GM19025 (cell line): Measurements from ENCODE around the gene GRB14.
"Not testable (repeated sequence)": the region's sequence is repeated elsewhere in the genome, so short reads cannot be mapped to it uniquely, and the experiment has no call there.

Experiments
- ATAC-seq: cut with Tn5 transposase; IDR thresholded peaks from one replicate; pipeline ENCODE4 v1.9.1; 2021; ENCODE audit warnings: mild to moderate bottlenecking, low read depth, moderate library complexity; ENCODE audit not compliant: unreplicated experiment

The GRB14 gene

DNA sequence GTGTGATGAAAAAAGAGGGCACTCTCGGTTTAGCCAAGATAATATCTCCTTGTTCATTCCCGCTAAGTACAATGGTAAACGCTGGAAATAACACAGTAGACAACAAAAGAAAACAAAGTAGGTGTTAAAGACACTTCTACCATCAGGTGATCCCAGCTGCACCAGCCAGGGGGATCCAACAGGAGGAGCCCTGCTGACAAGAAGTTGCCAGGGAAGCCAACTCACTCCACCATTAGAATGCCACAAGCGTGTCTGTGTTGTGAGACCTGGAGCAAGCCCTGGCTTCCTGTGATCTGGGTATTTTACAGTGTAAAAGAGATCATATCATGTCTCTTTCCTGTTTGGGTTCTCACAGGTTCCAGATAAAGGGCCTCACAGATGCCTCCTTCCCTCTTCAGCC is 117.0 kb downstream of the GRB14 start:
- no peak for ATAC-seq

DNA sequence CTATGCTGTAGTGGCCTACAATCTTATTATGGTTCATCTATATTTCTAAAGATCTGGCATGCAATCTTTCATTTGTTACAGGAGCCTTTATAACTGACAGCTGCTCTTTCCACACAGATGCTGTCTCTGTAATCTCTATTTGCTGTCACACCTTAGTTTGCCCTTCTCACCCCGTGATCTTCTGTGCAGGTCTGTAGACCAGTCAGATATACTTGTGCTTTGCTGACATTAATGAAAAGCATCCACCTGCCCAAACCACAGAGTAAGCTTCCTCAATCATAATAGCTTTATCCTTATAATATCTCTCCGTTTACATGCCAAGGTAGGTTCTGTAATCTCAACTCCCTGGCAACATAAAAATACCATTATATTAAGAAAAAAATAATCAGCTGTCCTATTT is 122.4 kb downstream of the GRB14 start:
- ATAC-seq: no peak

GRCh38 chr2:164496881-164497280 is 124.4 kb downstream of the GRB14 start:
- no peak for ATAC-seq

DNA sequence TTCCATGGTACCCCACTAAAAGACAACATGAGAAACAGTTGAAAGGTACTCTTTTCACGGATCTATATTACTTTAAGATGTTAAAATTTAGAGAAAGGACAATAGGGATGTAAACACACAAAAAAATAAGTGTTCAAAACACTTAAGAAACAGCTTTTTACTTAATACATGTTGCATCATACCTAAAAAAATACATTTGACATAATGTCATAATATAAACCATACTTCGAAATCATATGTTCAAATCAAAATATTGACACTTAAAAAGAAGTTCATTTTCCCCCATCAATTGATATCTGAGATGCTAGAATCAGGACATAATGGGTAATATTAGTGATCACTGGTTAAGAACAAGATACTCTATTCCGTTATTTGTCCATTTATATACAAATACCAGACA is 124.9 kb downstream of the GRB14 start:
- no peak for ATAC-seq

- no peak for ATAC-seq
Measured at GRCh38 chr2:164495491-164496223, 125.6 kb downstream of the GRB14 start.

GRCh38 chr2:164485541-164485940 is 135.7 kb downstream of the GRB14 start:
- ATAC-seq: no peak

- no peak for ATAC-seq
Measured at GRCh38 chr2:164479460-164479859, 141.8 kb downstream of the GRB14 start.

GRCh38 chr2:164478205-164478604 is 143.1 kb downstream of the GRB14 start:
- ATAC-seq: no peak

DNA sequence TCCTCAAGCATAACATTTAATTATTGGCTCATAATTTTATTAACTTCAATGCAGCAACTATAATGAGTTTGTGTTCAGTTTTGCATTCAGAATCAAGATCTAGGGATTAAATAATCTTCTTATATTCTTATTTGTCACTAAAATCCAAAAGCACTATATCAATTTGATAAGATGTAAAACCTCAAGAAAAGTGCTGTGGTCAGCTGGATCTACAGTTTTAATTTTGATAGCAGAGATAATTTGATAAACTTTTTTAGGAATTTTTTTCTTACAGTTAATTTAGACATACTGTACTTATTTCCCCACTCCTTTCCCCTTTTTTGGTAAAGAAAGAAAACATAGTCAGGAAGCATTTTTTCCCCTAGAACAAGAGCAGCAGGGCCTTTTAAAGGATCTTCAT is 146.4 kb downstream of the GRB14 start:
- ATAC-seq: no peak

GRCh38 chr2:164473021-164473420 is 148.3 kb downstream of the GRB14 start:
- no peak for ATAC-seq

DNA sequence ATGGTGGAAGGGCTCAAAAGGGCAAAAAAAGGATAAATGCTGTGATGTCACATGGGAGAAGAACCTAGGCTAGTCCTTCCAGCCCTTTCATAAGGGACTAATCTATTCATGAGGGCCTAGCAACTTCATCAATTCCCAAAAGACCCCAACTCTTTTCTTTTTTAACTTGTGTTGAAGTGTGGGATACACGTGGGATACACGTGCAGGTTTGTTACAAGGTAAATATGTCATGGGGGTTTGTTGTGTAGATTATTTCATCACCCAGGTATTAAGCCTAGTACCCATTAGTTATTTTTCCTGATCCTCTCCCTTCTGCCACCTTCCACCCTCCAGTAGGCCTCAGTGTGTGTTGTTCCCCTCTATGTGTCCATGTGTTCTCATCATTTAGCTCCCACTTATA is 156.2 kb downstream of the GRB14 start:
- not testable (repeated sequence) for ATAC-seq

- ATAC-seq: no peak
Measured at GRCh38 chr2:164464376-164464775, 156.9 kb downstream of the GRB14 start.

DNA sequence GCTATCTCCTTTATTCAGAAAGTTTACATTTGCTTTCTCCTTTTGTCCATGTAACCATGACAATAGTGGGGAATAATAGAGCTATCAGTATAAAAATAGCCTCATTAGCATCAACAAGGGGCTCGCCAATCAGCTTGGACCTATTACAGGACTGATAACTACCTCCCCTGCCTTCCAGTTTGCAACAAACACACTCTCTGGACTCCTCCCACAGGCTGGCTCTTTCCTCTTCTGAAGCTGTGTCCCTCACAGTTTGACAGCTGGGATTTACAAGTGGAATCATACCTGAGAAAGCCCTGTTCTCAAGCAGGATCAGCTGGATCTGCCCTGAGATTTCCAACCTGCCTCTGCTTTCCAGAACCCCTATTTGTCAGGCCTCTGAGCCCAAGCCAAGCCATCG is 162.5 kb downstream of the GRB14 start:
- no peak for ATAC-seq

GRCh38 chr2:164457271-164457670 is 164.0 kb downstream of the GRB14 start:
- ATAC-seq: no peak

DNA sequence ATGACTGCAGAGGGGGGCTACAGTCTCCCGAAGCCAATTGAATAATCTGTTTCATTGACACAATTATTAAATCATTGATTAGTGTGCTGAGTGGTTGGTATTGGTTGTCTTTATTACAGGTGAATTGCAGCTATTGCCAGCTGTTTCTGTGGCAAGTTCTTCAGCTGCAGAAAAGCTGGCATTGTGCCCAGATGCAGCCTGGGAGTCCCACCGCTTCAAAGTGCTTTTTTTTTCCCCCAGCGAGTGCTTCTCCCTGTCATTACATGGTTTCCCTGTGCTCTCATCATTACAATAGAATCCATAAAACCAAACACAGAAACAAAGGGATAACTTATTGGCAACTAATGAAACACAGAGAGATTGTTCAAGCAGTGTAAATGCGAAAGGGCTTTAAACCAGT is 164.7 kb downstream of the GRB14 start:
- ATAC-seq: no peak

DNA sequence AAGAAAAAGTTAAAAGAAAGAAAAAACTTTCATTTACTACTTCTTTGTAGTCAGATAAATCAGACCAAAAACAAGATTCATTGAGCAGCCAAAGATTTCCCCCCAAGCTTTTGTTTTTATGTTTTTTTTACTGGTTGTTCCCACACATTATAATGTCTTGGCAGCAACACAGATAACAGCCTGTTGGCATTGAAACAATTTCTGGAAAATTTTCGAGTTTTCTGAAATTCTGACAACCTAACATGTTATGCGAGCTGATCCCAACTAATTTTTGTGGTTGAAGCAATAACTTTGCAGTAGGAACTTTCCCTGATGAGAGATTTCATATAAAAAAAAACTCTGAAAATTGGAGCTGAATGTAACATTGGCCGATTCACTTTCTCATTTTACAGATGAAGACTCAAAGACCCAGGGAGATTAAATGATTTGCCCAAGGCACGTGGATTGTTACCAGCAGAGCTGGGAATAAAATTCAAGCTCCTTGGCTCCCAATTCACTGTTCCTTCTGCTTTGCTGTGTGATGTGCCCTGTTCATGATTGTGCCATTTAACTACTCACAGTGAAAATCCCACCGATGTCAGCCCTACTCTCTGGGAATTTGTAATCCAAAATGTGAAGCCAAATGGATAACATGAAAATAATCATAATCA is 167.5 kb downstream of the GRB14 start:
- ATAC-seq: no peak

- no peak for ATAC-seq
Measured at GRCh38 chr2:164450278-164450677, 171.0 kb downstream of the GRB14 start.

DNA sequence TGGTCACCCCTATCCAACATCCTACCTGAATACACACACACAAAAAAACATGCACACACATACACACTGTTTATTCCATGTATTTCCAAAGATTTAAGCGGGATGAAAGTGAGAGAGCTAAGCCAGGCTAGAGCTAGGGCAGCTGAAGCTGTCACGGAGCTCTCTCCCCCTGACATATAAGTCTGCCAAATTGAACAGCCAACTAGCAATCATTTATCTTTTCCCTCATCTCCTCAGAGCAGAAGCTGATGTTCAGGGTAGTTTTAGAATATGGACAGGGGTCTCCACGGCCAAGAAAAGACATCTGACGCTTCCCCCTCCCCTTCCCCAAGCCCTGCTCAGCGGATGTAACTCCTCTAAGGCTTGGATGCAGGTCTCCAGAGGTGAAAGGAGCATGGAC is 171.6 kb downstream of the GRB14 start:
- ATAC-seq: no peak

GRCh38 chr2:164447660-164448059 is 173.6 kb downstream of the GRB14 start:
- ATAC-seq: no peak
